SK-N-SH treated with all-trans-retinoic acid at 6 μM for 48 hours (cell line): ENCODE results near the gene CHRM1.

ENCODE experiments used
- ATAC-seq: fragments of 200-7000 bp; cut with Tn5 transposase; 3 replicates; pipeline ENCODE4 v1.9.1; 2020; ENCODE audit warnings: mild to moderate bottlenecking, moderate library complexity
- ARNTL ChIP-seq: fragments of 450-650 bp; formaldehyde crosslinking; IDR thresholded peaks from 2 replicates; pipeline ENCODE4 v1.5.0; 2020; ENCODE audit warnings: low read depth, mild to moderate bottlenecking, moderate library complexity, borderline replicate concordance
- BACH2 ChIP-seq: fragments of 250-450 bp; sonication (Bioruptor Pico); IDR thresholded peaks from 2 replicates; pipeline ENCODE4 v1.9.0; 2021; ENCODE audit warnings: mild to moderate bottlenecking, borderline replicate concordance
- CSDC2 ChIP-seq: fragments of 250-450 bp; sonication (Bioruptor Pico); IDR thresholded peaks from 2 replicates; pipeline ENCODE4 v1.5.0; 2020; ENCODE audit warnings: mild to moderate bottlenecking, moderate library complexity
- ESRRG ChIP-seq: fragments of 250-450 bp; sonication (Bioruptor Pico); IDR thresholded peaks from 2 replicates; pipeline ENCODE4 v1.6.1; 2021; ENCODE audit warnings: mild to moderate bottlenecking
- GLIS3 ChIP-seq: fragments of 250-450 bp; sonication (Bioruptor Pico); IDR thresholded peaks from 2 replicates; pipeline ENCODE4 v1.5.0; 2020; ENCODE audit warnings: mild to moderate bottlenecking, moderate library complexity
- ISL1 ChIP-seq: fragments of 250-450 bp; sonication (Bioruptor Pico); IDR thresholded peaks from 2 replicates; pipeline ENCODE4 v2.1.2; 2022; ENCODE audit warnings: mild to moderate bottlenecking, moderate library complexity
- PATZ1 ChIP-seq: fragments of 250-450 bp; sonication (Bioruptor Pico); IDR thresholded peaks from 2 replicates; pipeline ENCODE4 v1.8.0; 2020; ENCODE audit warnings: mild to moderate bottlenecking, moderate library complexity, borderline replicate concordance
- PPARA ChIP-seq: fragments of 250-450 bp; sonication (Bioruptor Pico); IDR thresholded peaks from 2 replicates; pipeline ENCODE4 v1.5.0; 2020; ENCODE audit warnings: mild to moderate bottlenecking, borderline replicate concordance
- RARB ChIP-seq: fragments of 250-450 bp; sonication (Bioruptor Pico); IDR thresholded peaks from 2 replicates; pipeline ENCODE4 v1.8.0; 2021; ENCODE audit warnings: mild to moderate bottlenecking, moderate library complexity
- SNAI2 ChIP-seq: fragments of 250-450 bp; sonication (Bioruptor Pico); IDR thresholded peaks from 2 replicates; pipeline ENCODE4 v1.5.0; 2020; ENCODE audit warnings: mild to moderate bottlenecking, moderate library complexity
- TCF4 ChIP-seq: fragments of 250-450 bp; sonication (Bioruptor Pico); IDR thresholded peaks from 2 replicates; pipeline ENCODE4 v1.8.0; 2021; ENCODE audit warnings: mild to moderate bottlenecking, moderate library complexity, borderline replicate concordance
- TOX ChIP-seq: fragments of 250-450 bp; sonication (Bioruptor Pico); IDR thresholded peaks from 2 replicates; pipeline ENCODE4 v1.8.0; 2021; ENCODE audit warnings: mild to moderate bottlenecking, moderate library complexity, borderline replicate concordance
- ZC3H10 ChIP-seq: fragments of 250-450 bp; sonication (Bioruptor Pico); IDR thresholded peaks from 2 replicates; pipeline ENCODE4 v1.5.1; 2021; ENCODE audit warnings: mild to moderate bottlenecking, moderate library complexity
- ZFP3 ChIP-seq: fragments of 250-450 bp; sonication (Bioruptor Pico); IDR thresholded peaks from 2 replicates; pipeline ENCODE4 v1.5.0; 2020; ENCODE audit warnings: mild to moderate bottlenecking, moderate library complexity
- ZFP30 ChIP-seq: fragments of 450-650 bp; formaldehyde crosslinking; IDR thresholded peaks from 2 replicates; pipeline ENCODE4 v1.5.0; 2022; ENCODE audit warnings: mild to moderate bottlenecking, moderate library complexity
- ZNF565 ChIP-seq: fragments of 450-650 bp; formaldehyde crosslinking; conservative IDR thresholded peaks from 2 replicates; pipeline ENCODE4 v1.5.0; 2020; ENCODE audit warnings: low read depth, mild to moderate bottlenecking, moderate library complexity
- ZNF70 ChIP-seq: fragments of 450-650 bp; formaldehyde crosslinking; IDR thresholded peaks from 2 replicates; pipeline ENCODE4 v1.5.0; 2020; ENCODE audit warnings: mild to moderate bottlenecking, moderate library complexity
- ZNF8 ChIP-seq: fragments of 450-650 bp; formaldehyde crosslinking; IDR thresholded peaks from 2 replicates; pipeline ENCODE4 v1.5.0; 2020; ENCODE audit warnings: mild to moderate bottlenecking, moderate library complexity
- TF ChIP-seq, protein P1 (sequence below): fragments of 250-450 bp; sonication (Bioruptor Pico); IDR thresholded peaks from 2 replicates; pipeline ENCODE4 v1.5.0; 2020; ENCODE audit warnings: mild to moderate bottlenecking, moderate library complexity
- TF ChIP-seq, protein P2 (sequence below): fragments of 250-450 bp; sonication (Bioruptor Pico); IDR thresholded peaks from 2 replicates; pipeline ENCODE4 v1.5.1; 2021; ENCODE audit warnings: mild to moderate bottlenecking, moderate library complexity
- TF ChIP-seq, protein P3 (sequence below): fragments of 250-450 bp; sonication (Bioruptor Pico); IDR thresholded peaks from 2 replicates; pipeline ENCODE4 v1.5.1; 2020; ENCODE audit warnings: low read depth, mild to moderate bottlenecking, moderate library complexity
- TF ChIP-seq, protein P4 (sequence below): fragments of 250-450 bp; sonication (Bioruptor Pico); IDR thresholded peaks from 2 replicates; pipeline ENCODE4 v1.8.0; 2021; ENCODE audit warnings: low read depth, mild to moderate bottlenecking, moderate library complexity, borderline replicate concordance

The CHRM1 gene

DNA sequence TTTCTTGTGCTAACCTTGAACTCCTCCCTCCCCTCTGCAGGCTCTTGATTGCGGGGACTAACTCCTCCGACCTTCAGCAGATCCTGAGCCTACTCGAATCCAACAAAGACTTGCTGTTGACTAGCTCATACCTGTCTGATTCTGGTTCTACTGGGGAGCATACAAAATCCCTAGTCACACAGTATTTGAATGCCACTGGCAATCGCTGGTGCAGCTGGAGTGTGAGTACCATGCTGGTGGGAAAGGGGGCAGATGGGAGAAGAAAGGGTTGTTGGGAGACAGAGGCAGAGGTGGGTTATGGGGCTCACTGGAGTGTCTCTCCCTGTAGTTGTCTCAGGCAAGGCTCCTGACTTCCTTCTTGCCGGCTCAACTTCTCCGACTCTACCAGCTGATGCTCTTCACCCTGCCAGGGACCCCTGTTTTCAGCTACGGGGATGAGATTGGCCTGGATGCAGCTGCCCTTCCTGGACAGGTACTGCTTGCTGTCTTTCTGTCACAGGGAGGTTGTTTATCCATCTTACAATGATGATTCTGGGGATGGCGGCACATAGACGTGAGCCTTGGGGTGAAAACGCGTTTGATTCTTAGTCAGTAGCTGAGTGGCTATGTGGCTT lies 35.9 kb downstream of the CHRM1 start:
- TF ChIP-seq BACH2 (no peak), TCF4 (CRISPR knock-in tag) (no peak), GLIS3 (CRISPR knock-in tag) (no peak)
- no peak for ATAC-seq

- no peak for TF ChIP-seq CSDC2 (CRISPR knock-in tag)
- TF ChIP-seq PPARA (CRISPR knock-in tag): no peak
- no peak for TF ChIP-seq ISL1 (CRISPR knock-in tag)
- TF ChIP-seq, protein P1, sequence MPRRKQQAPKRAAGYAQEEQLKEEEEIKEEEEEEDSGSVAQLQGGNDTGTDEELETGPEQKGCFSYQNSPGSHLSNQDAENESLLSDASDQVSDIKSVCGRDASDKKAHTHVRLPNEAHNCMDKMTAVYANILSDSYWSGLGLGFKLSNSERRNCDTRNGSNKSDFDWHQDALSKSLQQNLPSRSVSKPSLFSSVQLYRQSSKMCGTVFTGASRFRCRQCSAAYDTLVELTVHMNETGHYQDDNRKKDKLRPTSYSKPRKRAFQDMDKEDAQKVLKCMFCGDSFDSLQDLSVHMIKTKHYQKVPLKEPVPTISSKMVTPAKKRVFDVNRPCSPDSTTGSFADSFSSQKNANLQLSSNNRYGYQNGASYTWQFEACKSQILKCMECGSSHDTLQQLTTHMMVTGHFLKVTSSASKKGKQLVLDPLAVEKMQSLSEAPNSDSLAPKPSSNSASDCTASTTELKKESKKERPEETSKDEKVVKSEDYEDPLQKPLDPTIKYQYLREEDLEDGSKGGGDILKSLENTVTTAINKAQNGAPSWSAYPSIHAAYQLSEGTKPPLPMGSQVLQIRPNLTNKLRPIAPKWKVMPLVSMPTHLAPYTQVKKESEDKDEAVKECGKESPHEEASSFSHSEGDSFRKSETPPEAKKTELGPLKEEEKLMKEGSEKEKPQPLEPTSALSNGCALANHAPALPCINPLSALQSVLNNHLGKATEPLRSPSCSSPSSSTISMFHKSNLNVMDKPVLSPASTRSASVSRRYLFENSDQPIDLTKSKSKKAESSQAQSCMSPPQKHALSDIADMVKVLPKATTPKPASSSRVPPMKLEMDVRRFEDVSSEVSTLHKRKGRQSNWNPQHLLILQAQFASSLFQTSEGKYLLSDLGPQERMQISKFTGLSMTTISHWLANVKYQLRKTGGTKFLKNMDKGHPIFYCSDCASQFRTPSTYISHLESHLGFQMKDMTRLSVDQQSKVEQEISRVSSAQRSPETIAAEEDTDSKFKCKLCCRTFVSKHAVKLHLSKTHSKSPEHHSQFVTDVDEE (CRISPR knock-in tag): no peak
- TF ChIP-seq ESRRG (CRISPR knock-in tag): no peak
- no peak for TF ChIP-seq SNAI2
- TF ChIP-seq ZFP3 (CRISPR knock-in tag): no peak
- no peak for TF ChIP-seq ZNF8
- TF ChIP-seq GLIS3 (CRISPR knock-in tag): no peak
- TF ChIP-seq, all 23 proteins: peak for 0
- no peak for ATAC-seq
These were observed 37.5 kb downstream of the CHRM1 start for GRCh38 chr11:62883673-62884072.

GRCh38 chr11:62882788-62883501 lies 38.2 kb downstream of the CHRM1 start:
- TF ChIP-seq ESRRG (CRISPR knock-in tag) (no peak), ZNF70 (CRISPR knock-in tag) (no peak), RARB (CRISPR knock-in tag) (no peak), PATZ1 (CRISPR knock-in tag) (no peak), ARNTL (CRISPR knock-in tag) (no peak), TOX (CRISPR knock-in tag) (no peak), BACH2 (no peak), ZFP3 (CRISPR knock-in tag) (no peak), ISL1 (CRISPR knock-in tag) (no peak), ZNF565 (CRISPR knock-in tag) (no peak), ZFP30 (CRISPR knock-in tag) (no peak), ZC3H10 (CRISPR knock-in tag) (no peak), TCF4 (CRISPR knock-in tag) (no peak)
- TF ChIP-seq, protein P2, sequence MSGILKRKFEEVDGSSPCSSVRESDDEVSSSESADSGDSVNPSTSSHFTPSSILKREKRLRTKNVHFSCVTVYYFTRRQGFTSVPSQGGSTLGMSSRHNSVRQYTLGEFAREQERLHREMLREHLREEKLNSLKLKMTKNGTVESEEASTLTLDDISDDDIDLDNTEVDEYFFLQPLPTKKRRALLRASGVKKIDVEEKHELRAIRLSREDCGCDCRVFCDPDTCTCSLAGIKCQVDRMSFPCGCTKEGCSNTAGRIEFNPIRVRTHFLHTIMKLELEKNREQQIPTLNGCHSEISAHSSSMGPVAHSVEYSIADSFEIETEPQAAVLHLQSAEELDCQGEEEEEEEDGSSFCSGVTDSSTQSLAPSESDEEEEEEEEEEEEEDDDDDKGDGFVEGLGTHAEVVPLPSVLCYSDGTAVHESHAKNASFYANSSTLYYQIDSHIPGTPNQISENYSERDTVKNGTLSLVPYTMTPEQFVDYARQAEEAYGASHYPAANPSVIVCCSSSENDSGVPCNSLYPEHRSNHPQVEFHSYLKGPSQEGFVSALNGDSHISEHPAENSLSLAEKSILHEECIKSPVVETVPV (CRISPR knock-in tag): no peak
- TF ChIP-seq, protein P1 (CRISPR knock-in tag): no peak
- TF ChIP-seq, protein P3, sequence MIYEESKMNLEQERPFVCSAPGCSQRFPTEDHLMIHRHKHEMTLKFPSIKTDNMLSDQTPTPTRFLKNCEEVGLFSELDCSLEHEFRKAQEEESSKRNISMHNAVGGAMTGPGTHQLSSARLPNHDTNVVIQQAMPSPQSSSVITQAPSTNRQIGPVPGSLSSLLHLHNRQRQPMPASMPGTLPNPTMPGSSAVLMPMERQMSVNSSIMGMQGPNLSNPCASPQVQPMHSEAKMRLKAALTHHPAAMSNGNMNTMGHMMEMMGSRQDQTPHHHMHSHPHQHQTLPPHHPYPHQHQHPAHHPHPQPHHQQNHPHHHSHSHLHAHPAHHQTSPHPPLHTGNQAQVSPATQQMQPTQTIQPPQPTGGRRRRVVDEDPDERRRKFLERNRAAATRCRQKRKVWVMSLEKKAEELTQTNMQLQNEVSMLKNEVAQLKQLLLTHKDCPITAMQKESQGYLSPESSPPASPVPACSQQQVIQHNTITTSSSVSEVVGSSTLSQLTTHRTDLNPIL (CRISPR knock-in tag): no peak
- TF ChIP-seq, protein P4, sequence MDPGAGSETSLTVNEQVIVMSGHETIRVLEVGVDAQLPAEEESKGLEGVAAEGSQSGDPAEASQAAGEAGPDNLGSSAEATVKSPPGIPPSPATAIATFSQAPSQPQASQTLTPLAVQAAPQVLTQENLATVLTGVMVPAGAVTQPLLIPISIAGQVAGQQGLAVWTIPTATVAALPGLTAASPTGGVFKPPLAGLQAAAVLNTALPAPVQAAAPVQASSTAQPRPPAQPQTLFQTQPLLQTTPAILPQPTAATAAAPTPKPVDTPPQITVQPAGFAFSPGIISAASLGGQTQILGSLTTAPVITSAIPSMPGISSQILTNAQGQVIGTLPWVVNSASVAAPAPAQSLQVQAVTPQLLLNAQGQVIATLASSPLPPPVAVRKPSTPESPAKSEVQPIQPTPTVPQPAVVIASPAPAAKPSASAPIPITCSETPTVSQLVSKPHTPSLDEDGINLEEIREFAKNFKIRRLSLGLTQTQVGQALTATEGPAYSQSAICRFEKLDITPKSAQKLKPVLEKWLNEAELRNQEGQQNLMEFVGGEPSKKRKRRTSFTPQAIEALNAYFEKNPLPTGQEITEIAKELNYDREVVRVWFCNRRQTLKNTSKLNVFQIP: no peak

More at GRCh38 chr11:62882788-62883501, 38.2 kb downstream of the CHRM1 start:
- ATAC-seq: no peak
